GM23248 (cell line): ENCODE measurements around the gene NGEF.

Source experiments
- EZH2 ChIP-seq: fragments of 200-600 bp; sonication (generic); IDR thresholded peaks from 2 replicates; pipeline ENCODE4 v1.6.1; 2018; ENCODE audit warnings: antibody characterized with exemption, mild to moderate bottlenecking; ENCODE audit not compliant: insufficient read depth, poor library complexity, severe bottlenecking
- EZH2phosphoT487 ChIP-seq: fragments of 200-600 bp; sonication (generic); IDR thresholded peaks from 2 replicates; pipeline ENCODE4 v1.6.1; 2018; ENCODE audit warnings: antibody characterized with exemption, moderate library complexity, mild to moderate bottlenecking, low read depth; ENCODE audit not compliant: insufficient read depth

GRCh38 chr2:232971744-232972143 is 41.3 kb downstream of the NGEF start:
- TF ChIP-seq EZH2, result no peak
- no peak for TF ChIP-seq EZH2phosphoT487
